T47D (cell line): Measurements from ENCODE around the gene SHOC1.
"Not testable (repeated sequence)": the region's sequence is repeated elsewhere in the genome, so short reads cannot be mapped to it uniquely, and the experiment has no call there.

Experiments
- DNase-seq, 2 experiments: peaks; one replicate each; pipeline versions ENCODE4 v3.0.0 to v3.0.0-alpha.2; 2011 to 2012; ENCODE audit warnings: low read depth in 1 of 2, low spot score in 1 of 2
- JUND ChIP-seq: IDR thresholded peaks from 2 replicates; pipeline ENCODE4 v1.6.1; 2012; ENCODE audit warnings: low read depth
- in situ Hi-C: cut with HindIII; loops from 2 replicates; pipeline ENCODE4 v1.10.0; 2016; ENCODE audit warnings: low sequenced_read_pairs, low pct_unique_long_range_greater_than_20kb

SHOC1 gene

DNA sequence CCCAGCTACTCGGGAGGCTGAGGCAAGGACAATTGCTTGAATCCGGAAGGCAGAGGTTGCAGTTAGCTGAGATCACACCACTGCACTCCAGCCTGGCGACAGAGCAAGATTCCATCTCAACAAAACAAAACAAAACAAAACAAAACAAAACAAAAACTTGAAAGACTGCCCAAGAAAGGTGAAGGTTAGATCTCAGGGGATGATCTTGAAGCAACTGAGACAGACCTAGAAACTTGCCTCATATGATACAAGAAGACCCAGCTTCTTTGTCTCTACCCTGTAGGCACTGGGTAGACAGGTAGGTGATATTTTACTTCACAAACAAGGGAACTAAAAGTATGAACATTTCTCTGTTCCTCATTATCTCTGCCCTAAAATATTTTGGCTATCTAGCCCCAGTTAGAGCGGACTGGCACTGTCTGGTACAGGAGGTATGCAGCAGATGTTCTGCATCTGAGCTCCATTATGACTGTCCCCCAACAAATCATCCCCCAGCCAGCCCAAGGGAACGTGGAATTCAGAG is 26.3 kb upstream of the SHOC1 start:
- in situ Hi-C loops = no loop called here
- no peak for DNase-seq
- TF ChIP-seq JUND = no peak

- in situ Hi-C loops = no loop called here
- TF ChIP-seq JUND = no peak
- no peak for DNase-seq
Measured at GRCh38 chr9:111819360-111819759, 24.6 kb upstream of the SHOC1 start.

DNA sequence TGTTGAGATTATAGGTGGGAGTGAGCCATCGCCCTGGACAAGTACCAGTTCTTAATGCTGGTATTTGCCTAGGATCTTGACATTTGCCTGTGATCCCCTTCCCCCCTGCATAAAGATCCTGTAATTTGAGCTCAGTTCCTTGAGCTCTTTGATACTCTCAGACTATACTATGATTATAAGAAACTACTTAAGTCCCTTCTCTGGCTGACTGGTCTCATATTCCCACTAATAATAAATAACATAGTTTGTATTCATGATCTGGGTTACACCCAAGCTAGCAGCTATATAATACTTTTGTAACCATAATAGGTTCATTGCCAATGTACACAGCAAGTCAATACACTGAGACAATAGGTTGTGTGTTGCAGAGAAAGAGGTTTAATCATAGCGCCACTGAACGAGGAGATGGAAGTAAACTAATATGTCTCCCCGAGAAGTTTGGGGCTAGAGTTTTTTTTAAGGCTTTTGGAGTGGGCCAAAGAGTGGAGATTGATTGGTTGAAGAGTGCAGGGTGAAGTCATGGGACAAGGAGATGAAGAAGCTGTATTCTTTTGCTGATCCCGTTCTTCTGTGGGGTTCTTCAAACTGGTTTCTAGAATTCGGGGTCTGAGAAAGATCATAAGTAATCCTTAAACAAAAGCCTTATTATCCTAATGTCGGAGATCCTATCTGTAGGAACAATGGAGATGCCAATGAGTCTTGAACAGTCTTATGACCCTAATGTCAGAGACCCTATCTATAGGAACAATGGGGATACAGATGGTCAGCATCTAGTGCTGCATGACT is 20.7 kb upstream of the SHOC1 start:
- no peak for DNase-seq
- TF ChIP-seq JUND = no peak
- in situ Hi-C loops = no loop called here

GRCh38 chr9:111812337-111812736 is 17.6 kb upstream of the SHOC1 start:
- in situ Hi-C loops = no loop called here
- DNase-seq = no peak
- TF ChIP-seq JUND = no peak

DNA sequence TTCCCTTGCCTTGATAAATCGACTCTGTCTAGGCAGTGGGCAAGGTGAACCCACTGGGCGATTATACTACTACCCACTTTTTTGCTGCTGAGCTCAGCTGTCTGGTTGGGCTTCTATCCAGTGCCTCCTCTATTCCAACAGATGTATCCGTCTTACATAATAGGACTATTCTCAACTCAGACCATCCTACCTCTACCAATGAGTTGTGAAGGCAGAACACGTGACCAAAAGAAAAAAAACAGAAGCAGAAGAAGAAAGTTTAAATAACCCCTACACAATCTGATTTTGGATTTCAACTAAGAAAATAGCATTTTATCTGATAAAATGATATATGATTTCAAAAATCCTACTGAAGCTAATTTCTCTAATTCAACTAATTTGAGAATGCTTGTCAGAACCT is 16.2 kb upstream of the SHOC1 start:
- TF ChIP-seq JUND = no peak
- in situ Hi-C loops = no loop called here
- no peak for DNase-seq

DNA sequence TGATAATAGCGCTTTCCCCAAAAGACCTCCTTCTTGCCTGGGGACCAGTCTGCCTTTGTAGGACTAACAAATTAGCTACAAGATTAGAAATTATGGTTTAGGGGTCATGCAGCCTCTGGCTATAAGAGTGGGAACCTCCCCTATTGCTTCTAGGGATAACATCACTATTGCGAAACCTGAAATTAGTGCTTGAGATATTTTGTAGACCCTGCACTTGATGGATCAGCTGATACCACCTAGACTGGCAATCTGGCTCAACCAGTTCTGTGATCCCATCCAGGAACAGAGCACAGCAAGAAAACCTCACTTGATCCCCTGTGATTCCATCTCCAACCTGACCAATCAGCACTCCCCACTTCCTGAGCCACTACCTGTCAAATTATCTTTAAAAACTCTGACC is 15.7 kb upstream of the SHOC1 start:
- 0 out of 2 replicates have a peak, but pooled peaks have one; percentile 27 for TF ChIP-seq JUND
- in situ Hi-C loops = not testable (repeated sequence)
- peak in 1 of 2 experiments; percentile 55 for DNase-seq

DNA sequence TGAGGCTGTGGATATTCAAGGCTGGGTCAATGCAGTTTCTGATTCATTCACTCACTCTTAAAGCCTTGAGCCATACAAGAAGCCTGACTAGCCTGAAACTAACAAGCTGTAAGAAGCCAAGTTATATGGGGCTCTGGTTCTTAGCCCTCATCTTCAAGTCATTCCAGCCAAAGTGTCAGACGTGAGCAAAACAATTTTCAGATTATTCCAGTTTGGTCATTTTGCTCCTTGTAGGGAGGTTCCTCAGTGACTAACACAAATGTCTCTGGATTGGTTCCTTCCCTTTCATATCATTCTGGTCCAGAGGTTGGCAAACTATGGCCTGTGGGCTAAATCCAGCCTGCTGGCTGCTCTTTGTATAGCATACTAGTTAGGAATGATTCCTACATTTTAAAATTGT is 12.5 kb upstream of the SHOC1 start:
- no peak for TF ChIP-seq JUND
- in situ Hi-C loops = no loop called here
- no peak for DNase-seq

DNA sequence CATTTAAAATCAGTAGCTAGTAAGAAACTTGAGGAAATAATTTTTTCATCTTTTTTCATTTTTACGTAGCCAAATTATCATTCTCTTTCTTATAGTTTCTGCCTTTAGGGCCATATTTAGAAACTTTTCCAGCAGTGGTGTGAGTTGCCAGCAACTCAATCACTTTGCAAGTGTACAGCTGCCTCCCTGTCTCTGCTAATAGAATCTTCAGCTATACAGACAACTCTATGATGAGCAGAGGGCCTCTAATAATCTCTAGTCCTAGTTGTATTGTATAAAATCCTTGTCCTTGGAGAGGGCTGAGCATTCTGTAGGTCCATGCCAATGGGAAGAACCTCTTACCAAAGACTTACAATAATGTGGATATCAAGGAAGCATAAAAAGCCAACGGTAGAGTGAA is 11.5 kb upstream of the SHOC1 start:
- DNase-seq = no peak

DNA sequence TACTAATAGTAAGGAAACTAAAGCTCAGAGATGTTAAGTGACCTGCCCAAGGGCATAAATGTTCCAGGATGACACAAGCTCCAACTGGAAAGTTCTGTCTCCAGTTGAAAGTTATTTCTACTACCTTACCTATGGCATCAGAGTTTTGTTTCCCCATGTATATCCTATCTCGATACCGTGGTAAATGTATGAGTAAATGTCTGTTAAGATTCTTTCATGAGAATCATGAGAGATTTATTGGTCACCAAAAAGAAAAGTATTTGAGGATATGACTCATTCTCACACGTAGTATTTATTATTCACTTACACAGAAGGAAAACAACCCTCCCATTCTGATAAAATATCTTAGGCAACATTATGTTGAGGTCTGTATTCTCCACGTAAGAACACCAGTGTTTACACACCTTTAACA is 11.1 kb upstream of the SHOC1 start:
- in situ Hi-C loops = no loop called here
- no peak for TF ChIP-seq JUND
- peak in 1 of 2 experiments; percentile 42 for DNase-seq

More for the DNA sequence above, 11.5 kb upstream of the SHOC1 start:
- in situ Hi-C loops = no loop called here
- no peak for TF ChIP-seq JUND

- no peak for TF ChIP-seq JUND
- in situ Hi-C loops = no loop called here
- no peak for DNase-seq
Measured at GRCh38 chr9:111805262-111805661, 10.5 kb upstream of the SHOC1 start.

DNA sequence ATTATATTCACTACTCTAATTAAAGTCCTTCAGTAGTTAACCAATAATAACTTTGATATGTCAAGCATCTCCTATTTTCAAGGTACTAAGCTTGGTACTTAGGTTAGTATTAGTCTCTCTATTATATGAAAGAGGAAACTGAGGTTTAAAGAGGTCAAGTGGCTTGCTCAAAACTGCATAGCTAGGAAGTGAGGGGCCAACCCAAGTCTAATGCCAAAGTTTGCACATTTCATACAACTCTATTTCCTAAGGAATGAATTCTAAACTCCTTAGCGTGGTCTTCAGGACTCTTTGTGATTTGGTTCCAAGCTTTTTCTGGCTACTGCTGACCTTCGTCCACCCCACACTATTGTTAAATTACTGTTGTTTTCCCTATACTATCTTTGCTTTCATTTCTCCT is 9.9 kb upstream of the SHOC1 start:
- no peak for DNase-seq
- TF ChIP-seq JUND = no peak
- in situ Hi-C loops = no loop called here

DNA sequence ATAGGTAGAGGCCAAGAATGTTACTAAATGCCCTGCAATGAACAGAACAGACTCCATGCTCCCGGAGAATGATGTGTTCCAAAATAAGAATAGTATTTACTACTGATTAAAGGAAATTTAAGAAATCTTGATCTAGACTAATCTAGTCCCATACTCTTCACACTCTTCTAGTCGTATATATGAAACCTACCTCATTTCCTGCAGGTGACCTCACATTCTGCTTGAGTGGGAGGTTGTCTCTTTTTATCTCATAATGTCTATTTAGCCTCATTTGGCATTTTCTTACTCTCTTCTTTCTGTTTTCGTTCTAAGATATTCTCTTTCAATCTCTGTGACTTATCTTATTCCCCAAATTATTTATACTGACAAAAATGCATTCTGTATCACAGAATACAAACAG is 9.2 kb upstream of the SHOC1 start:
- DNase-seq = no peak
- TF ChIP-seq JUND = no peak
- in situ Hi-C loops = no loop called here

GRCh38 chr9:111799915-111800526 is 5.3 kb upstream of the SHOC1 start:
- no peak for DNase-seq
- in situ Hi-C loops = no loop called here
- TF ChIP-seq JUND = 0 out of 2 replicates have a peak, but pooled peaks have one; percentile 19

DNA sequence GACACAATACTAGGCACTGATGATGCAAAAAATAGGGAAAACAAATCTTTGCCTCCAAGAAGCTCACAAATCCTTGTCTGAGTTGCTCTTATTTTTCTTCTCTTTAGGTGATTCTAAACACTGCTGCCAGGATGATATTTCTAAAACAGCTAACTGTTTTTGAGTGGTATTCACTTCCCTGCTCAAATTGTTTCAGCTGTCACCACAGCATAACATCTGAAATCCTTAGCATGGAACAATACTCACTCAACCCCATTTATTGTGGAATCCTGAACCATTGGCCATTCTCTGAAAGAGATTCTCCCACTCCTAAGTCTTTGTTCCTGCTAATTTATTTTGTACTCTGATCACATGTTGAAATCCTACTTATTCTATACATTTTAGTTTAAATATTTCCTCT is 4.8 kb upstream of the SHOC1 start:
- in situ Hi-C loops = no loop called here
- DNase-seq = no peak
- TF ChIP-seq JUND = no peak
